T-helper 2 cell treated with Interferon-gamma antibody and Interleukin-4, amounts not matched to agents 5 μg/mL and 100 μg/mL, for 36 hours (primary cell): ENCODE results near the gene TRPM5.

Experiments
- DNase-seq: peaks from one replicate; pipeline ENCODE4 v3.0.0; 2021; ENCODE audit warnings: low spot score
- H3K27ac Mint-ChIP-seq: one replicate; pipeline ENCODE4 v1.8.0; 2021; ENCODE audit warnings: mild to moderate bottlenecking, mixed read lengths
- H3K27me3 Mint-ChIP-seq: one replicate; pipeline ENCODE4 v1.8.0; 2021; ENCODE audit warnings: low read depth, mixed read lengths
- H3K36me3 Mint-ChIP-seq: one replicate; pipeline ENCODE4 v1.8.0; 2021; ENCODE audit warnings: low read depth, mixed read lengths
- H3K4me1 Mint-ChIP-seq: one replicate; pipeline ENCODE4 v1.8.0; 2021; ENCODE audit warnings: low read depth, mixed read lengths
- H3K4me3 Mint-ChIP-seq: one replicate; pipeline ENCODE4 v1.8.0; 2022; ENCODE audit warnings: mild to moderate bottlenecking, moderate library complexity, mixed read lengths
- H3K9me3 Mint-ChIP-seq: one replicate; pipeline ENCODE4 v1.8.0; 2021; ENCODE audit warnings: mixed read lengths

Gene TRPM5

GRCh38 chr11:2443406-2443805, 908 bp downstream of the TRPM5 start:
- Mint-ChIP-seq H3K4me1 (peaks cover 12% of the 10 kb centered on the region), H3K9me3 (no peaks in the 10 kb centered on the region), H3K27ac (no peak overlapping the region), H3K4me3 (peak overlapping the region; percentile 11), H3K27me3 (peaks cover 17% of the 10 kb centered on the region), H3K36me3 (no peaks in the 10 kb centered on the region)
- no peak for DNase-seq

GRCh38 chr11:2442589-2442988, 1.7 kb downstream of the TRPM5 start:
- Mint-ChIP-seq H3K4me1 (peaks cover 12% of the 10 kb centered on the region), H3K36me3 (no peaks in the 10 kb centered on the region), H3K9me3 (no peaks in the 10 kb centered on the region), H3K27ac (no peak overlapping the region), H3K27me3 (peaks cover 21% of the 10 kb centered on the region), H3K4me3 (no peak overlapping the region)
- DNase-seq: no peak

GRCh38 chr11:2441171-2441570, 3.1 kb downstream of the TRPM5 start:
- H3K9me3 Mint-ChIP-seq: no peaks in the 10 kb centered on the region
- no peak overlapping the region for H3K27ac Mint-ChIP-seq
- no peak overlapping the region for H3K4me3 Mint-ChIP-seq
- H3K36me3 Mint-ChIP-seq: no peaks in the 10 kb centered on the region
- H3K27me3 Mint-ChIP-seq: peaks cover 22% of the 10 kb centered on the region
- H3K4me1 Mint-ChIP-seq: peaks cover 4% of the 10 kb centered on the region
- DNase-seq: no peak

- peaks cover 22% of the 10 kb centered on the region for H3K27me3 Mint-ChIP-seq
- no peak overlapping the region for H3K27ac Mint-ChIP-seq
- DNase-seq: no peak
- H3K9me3 Mint-ChIP-seq: no peaks in the 10 kb centered on the region
- peaks cover 4% of the 10 kb centered on the region for H3K4me1 Mint-ChIP-seq
- H3K36me3 Mint-ChIP-seq: no peaks in the 10 kb centered on the region
- no peak overlapping the region for H3K4me3 Mint-ChIP-seq
Observed at GRCh38 chr11:2440646-2441045, 3.7 kb downstream of the TRPM5 start.

GRCh38 chr11:2439820-2440219, 4.5 kb downstream of the TRPM5 start:
- DNase-seq: no peak
- peaks cover 17% of the 10 kb centered on the region for H3K27me3 Mint-ChIP-seq
- H3K9me3 Mint-ChIP-seq: no peaks in the 10 kb centered on the region
- H3K36me3 Mint-ChIP-seq: no peaks in the 10 kb centered on the region
- peaks cover 1% of the 10 kb centered on the region for H3K4me1 Mint-ChIP-seq
- H3K27ac Mint-ChIP-seq: no peak overlapping the region
- no peak overlapping the region for H3K4me3 Mint-ChIP-seq

- H3K27ac Mint-ChIP-seq: no peak overlapping the region
Observed at GRCh38 chr11:2437516-2437915, 6.8 kb downstream of the TRPM5 start.

GRCh38 chr11:2436521-2437031, 7.7 kb downstream of the TRPM5 start:
- H3K4me3 Mint-ChIP-seq: no peak overlapping the region
- no peaks in the 10 kb centered on the region for H3K9me3 Mint-ChIP-seq
- H3K4me1 Mint-ChIP-seq: no peaks in the 10 kb centered on the region
- no peak for DNase-seq
- no peak overlapping the region for H3K27ac Mint-ChIP-seq
- H3K36me3 Mint-ChIP-seq: no peaks in the 10 kb centered on the region
- H3K27me3 Mint-ChIP-seq: peaks cover 8% of the 10 kb centered on the region

More at GRCh38 chr11:2437516-2437915, 6.8 kb downstream of the TRPM5 start:
- Mint-ChIP-seq H3K27me3 (peaks cover 8% of the 10 kb centered on the region), H3K9me3 (no peaks in the 10 kb centered on the region), H3K4me3 (no peak overlapping the region), H3K4me1 (no peaks in the 10 kb centered on the region), H3K36me3 (no peaks in the 10 kb centered on the region)
- DNase-seq: no peak

GRCh38 chr11:2436013-2436520, 8.2 kb downstream of the TRPM5 start:
- Mint-ChIP-seq H3K36me3 (no peaks in the 10 kb centered on the region), H3K9me3 (no peaks in the 10 kb centered on the region), H3K4me3 (no peak overlapping the region), H3K27me3 (peaks cover 8% of the 10 kb centered on the region), H3K27ac (no peak overlapping the region), H3K4me1 (no peaks in the 10 kb centered on the region)
- DNase-seq: no peak

- Mint-ChIP-seq H3K4me3 (no peak overlapping the region), H3K36me3 (no peaks in the 10 kb centered on the region), H3K4me1 (no peaks in the 10 kb centered on the region), H3K27me3 (peaks cover 8% of the 10 kb centered on the region), H3K9me3 (no peaks in the 10 kb centered on the region), H3K27ac (no peak overlapping the region)
- no peak for DNase-seq
Observed at GRCh38 chr11:2435288-2436012, 8.9 kb downstream of the TRPM5 start.

GRCh38 chr11:2434506-2435255, 9.6 kb downstream of the TRPM5 start:
- Mint-ChIP-seq H3K9me3 (no peaks in the 10 kb centered on the region), H3K4me3 (no peak overlapping the region), H3K27ac (no peak overlapping the region), H3K36me3 (no peaks in the 10 kb centered on the region), H3K27me3 (peaks cover 8% of the 10 kb centered on the region), H3K4me1 (no peaks in the 10 kb centered on the region)
- no peak for DNase-seq

- Mint-ChIP-seq H3K4me1 (no peaks in the 10 kb centered on the region), H3K36me3 (no peaks in the 10 kb centered on the region), H3K9me3 (no peaks in the 10 kb centered on the region), H3K27me3 (peaks cover 6% of the 10 kb centered on the region), H3K27ac (no peak overlapping the region), H3K4me3 (no peak overlapping the region)
- DNase-seq: no peak
Observed at GRCh38 chr11:2434008-2434407, 10.3 kb downstream of the TRPM5 start.

GRCh38 chr11:2433106-2433925, 11.0 kb downstream of the TRPM5 start:
- Mint-ChIP-seq H3K36me3 (no peaks in the 10 kb centered on the region), H3K27me3 (peaks cover 5% of the 10 kb centered on the region), H3K27ac (no peak overlapping the region), H3K9me3 (no peaks in the 10 kb centered on the region), H3K4me3 (no peak overlapping the region), H3K4me1 (no peaks in the 10 kb centered on the region)
- DNase-seq: no peak

GRCh38 chr11:2432628-2433071, 11.7 kb downstream of the TRPM5 start:
- DNase-seq: no peak
- H3K27me3 Mint-ChIP-seq: peaks cover 2% of the 10 kb centered on the region
- H3K27ac Mint-ChIP-seq: no peak overlapping the region
- H3K9me3 Mint-ChIP-seq: no peaks in the 10 kb centered on the region
- no peaks in the 10 kb centered on the region for H3K4me1 Mint-ChIP-seq
- no peak overlapping the region for H3K4me3 Mint-ChIP-seq
- H3K36me3 Mint-ChIP-seq: no peaks in the 10 kb centered on the region
